Bronchial epithelial cell (primary cell): ENCODE results near the gene NR2F1-AS1. TPM values are rescaled to one million over a fixed set of nuclear protein-coding genes. Genes with fewer than 3 reads are reported as not detected.

ENCODE experiments used
- DNase-seq: peaks from one replicate; pipeline ENCODE4 v3.0.0-alpha.2; 2010; ENCODE audit warnings: low read depth
- FAIRE-seq: peaks from 2 replicates; lab custom pipeline; 2011; peaks lifted over from hg19 to GRCh38; lab: Jason Lieb, UNC
- H3K27me3 ChIP-seq: 2 replicates; pipeline ENCODE4 v1.5.1; 2011; ENCODE audit warnings: low read length; ENCODE audit not compliant: control insufficient read depth, insufficient read depth
- H3K36me3 ChIP-seq: 2 replicates; pipeline ENCODE4 v1.5.1; 2011; ENCODE audit warnings: low read length; ENCODE audit not compliant: control insufficient read depth, insufficient read depth
- H3K4me3 ChIP-seq: 2 replicates; pipeline ENCODE4 v1.5.1; 2011; ENCODE audit warnings: mild to moderate bottlenecking, low read depth, low read length, control low read depth
- total RNA-seq: library from RNA; depleted of rRNA; stranded (reverse); fragments of >200 nt; gene quantifications from 2 replicates; pipeline ENCODE4 v1.2.1, GENCODE V29; 2014
- TF ChIP-seq, protein P1 (sequence below): IDR thresholded peaks from 2 replicates; pipeline ENCODE4 v1.5.1; 2011; ENCODE audit warnings: mild to moderate bottlenecking, moderate library complexity, low read length, control low read depth, inconsistent platforms; ENCODE audit not compliant: insufficient read depth, severe bottlenecking

The NR2F1-AS1 gene
- total RNA-seq, 1 donor from 2014 or later: 1.1 TPM

DNA sequence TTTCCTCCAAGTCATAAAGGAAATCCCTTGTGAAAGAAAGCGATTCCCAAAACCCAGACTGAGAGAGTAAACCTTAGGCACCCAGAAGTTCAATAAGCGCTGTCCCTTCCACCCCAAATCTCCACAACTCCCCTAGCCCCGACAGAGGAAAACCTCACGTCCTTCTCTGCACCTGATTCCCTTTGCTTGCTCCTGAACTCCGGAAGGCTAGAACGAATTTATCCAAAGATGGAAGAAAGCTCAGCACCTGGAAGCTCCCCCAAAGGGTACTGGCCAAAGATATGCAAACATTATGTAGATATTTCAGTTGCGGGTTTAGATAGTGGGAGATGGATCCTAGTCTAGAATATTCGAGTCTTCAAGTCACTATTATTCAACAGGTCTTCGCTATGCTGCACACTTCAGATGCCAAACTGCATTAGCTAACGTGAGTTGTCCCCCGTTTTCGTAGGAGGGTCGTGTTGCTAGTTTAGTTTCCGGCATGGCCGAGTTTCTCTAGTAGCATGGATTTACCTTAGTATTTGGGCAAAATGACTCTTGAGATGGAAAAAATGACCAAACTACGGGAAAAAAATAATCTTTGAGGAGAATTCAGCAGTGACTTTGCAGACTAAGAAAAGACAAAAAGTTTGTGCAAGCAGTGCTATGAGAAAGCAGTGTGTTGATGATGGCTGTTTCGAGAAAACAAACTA is 29.7 kb upstream of the NR2F1-AS1 start:
- TF ChIP-seq, protein P1, sequence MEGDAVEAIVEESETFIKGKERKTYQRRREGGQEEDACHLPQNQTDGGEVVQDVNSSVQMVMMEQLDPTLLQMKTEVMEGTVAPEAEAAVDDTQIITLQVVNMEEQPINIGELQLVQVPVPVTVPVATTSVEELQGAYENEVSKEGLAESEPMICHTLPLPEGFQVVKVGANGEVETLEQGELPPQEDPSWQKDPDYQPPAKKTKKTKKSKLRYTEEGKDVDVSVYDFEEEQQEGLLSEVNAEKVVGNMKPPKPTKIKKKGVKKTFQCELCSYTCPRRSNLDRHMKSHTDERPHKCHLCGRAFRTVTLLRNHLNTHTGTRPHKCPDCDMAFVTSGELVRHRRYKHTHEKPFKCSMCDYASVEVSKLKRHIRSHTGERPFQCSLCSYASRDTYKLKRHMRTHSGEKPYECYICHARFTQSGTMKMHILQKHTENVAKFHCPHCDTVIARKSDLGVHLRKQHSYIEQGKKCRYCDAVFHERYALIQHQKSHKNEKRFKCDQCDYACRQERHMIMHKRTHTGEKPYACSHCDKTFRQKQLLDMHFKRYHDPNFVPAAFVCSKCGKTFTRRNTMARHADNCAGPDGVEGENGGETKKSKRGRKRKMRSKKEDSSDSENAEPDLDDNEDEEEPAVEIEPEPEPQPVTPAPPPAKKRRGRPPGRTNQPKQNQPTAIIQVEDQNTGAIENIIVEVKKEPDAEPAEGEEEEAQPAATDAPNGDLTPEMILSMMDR: no peak
- no peak for FAIRE-seq
- no peaks in the 10 kb centered on the region for H3K36me3 ChIP-seq
- no peak overlapping the region for H3K4me3 ChIP-seq
- peaks cover 38% of the 10 kb centered on the region for H3K27me3 ChIP-seq
- DNase-seq: no peak

DNA sequence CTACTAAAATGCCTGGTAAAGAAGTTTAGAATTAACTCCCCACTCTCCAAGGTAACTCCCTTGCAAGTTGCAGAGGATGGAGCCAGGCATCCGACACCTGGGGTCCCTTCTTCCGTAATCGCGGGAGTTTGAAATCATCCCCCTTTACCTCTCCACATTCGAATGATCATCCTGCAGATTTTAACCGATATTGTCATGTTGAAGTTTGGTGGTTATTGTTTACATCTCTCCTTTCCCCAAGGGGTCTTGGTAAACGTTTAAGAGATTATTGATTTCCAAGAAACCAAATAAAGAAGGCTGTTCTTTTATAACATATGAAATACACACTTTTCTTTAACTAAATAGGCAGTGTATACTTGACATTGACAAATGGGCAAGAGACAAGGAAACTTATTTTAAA is 28.7 kb upstream of the NR2F1-AS1 start:
- Histone ChIP-seq H3K4me3 (no peak overlapping the region), H3K36me3 (no peaks in the 10 kb centered on the region), H3K27me3 (peaks cover 42% of the 10 kb centered on the region)
- no peak for FAIRE-seq
- TF ChIP-seq, protein P1: no peak
- no peak for DNase-seq

DNA sequence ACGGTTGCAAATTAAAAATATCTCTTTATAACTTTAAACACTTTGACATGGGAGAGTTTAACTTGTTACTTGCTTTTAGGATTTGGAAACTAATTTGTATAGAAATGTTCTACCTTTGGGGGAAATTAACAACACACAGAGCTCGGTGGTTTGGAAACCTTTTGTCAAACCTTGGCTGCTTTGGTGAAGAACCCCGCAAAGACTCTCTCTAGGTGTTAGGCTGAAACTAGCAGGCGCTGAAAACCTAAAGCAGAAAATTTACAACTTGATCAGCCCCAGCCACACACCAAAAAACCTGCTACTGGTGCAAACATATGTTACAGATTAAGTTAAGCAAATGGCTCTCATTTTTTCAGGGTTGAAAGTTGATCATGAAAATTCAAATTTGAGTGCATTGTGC is 27.8 kb upstream of the NR2F1-AS1 start:
- no peaks in the 10 kb centered on the region for H3K36me3 ChIP-seq
- H3K27me3 ChIP-seq: peaks cover 40% of the 10 kb centered on the region
- TF ChIP-seq, protein P1: no peak
- FAIRE-seq (no peak), DNase-seq (no peak)
- no peak overlapping the region for H3K4me3 ChIP-seq

DNA sequence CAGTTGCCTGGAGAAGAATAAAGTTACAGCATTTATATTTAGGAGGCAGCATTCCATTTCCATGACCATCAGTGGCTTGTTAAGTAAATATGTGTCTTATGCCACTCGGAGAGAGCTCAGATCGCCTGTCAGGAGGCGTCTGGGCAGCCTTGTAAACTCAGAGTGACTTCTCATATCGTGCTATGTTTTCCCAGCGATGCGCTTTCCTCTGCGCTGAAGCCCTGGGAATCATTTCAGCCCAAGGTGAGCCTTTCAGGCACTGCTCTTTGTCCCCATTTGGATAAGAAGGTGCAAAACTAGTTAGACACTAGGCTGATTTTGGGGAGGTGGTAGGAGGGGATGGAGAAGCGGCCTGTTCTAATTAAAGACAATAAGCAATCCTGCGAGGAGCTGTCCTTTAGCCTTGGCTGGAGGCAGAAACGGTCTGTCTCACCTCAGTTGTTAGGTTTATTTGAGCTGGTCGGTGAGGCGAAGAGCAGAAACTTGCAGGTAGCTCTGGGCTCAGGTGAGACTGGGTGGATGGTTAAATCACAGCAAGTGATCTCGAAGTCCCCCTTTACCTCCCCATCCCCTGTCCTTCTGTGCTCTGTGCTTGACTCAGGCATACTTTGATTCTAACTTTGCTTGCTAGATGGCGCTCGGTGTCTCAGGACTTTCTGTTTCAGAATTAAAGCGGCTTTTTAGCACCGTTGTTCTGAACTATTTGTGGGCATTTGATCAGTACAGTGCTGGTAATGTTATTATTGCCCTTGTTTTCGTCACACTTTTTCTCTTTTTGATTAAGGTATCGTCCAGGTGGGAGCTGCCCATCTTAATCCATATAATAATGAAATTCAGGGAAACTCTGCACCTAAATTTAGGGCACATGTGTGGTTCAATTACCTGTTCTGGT is 26.6 kb upstream of the NR2F1-AS1 start:
- TF ChIP-seq, protein P1: peak; percentile 47
- peak; percentile 38 for DNase-seq
- Histone ChIP-seq H3K27me3 (peaks cover 39% of the 10 kb centered on the region), H3K36me3 (no peaks in the 10 kb centered on the region), H3K4me3 (no peak overlapping the region)
- FAIRE-seq: no peak

DNA sequence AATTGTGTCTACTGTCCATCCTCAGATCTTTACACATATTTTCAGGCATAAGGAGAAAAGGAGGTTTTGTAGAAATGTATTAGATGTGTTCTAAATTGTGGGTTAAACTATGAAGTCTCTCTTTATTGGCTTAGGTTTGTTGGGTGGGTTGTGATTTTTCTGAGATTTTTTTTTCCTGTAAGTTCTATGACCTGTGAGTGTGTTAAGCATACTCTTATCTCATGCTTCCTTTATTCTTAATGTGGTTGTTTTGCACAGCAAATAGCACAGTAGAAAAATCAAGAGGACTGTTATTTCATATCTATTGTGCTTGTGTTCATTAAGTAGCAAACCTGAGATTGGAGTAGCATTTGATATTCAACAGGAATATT is 25.3 kb upstream of the NR2F1-AS1 start:
- Histone ChIP-seq H3K27me3 (peaks cover 35% of the 10 kb centered on the region), H3K36me3 (no peaks in the 10 kb centered on the region), H3K4me3 (no peak overlapping the region)
- DNase-seq (no peak), FAIRE-seq (no peak)
- TF ChIP-seq, protein P1: no peak
